K562 (cell line): Measurements from ENCODE around the gene RYK. TPM values are rescaled to one million over a fixed set of nuclear protein-coding genes. Genes with fewer than 3 reads are reported as not detected.

Experiments
- ATAC-seq: fragments of 200-7000 bp; cut with Tn5 transposase; 3 replicates; pipeline ENCODE4 v1.9.1; 2020; ENCODE audit warnings: moderate library complexity
- BruUV-seq: library from RNA; stranded (reverse); fragments of 400-500 nt; replicated peaks from 2 replicates; lab custom pipeline; 2021; lab: Mats Ljungman, UMichigan
- CTCF ChIA-PET: fragments of 300-600 bp; formaldehyde crosslinking; extraction: SDS; loops from one replicate; lab custom pipeline; 2021; ENCODE audit warnings: low intra/inter-chr PET ratio; lab: Yijun Ruan, JAX
- POLR2A ChIA-PET: fragments of 300-600, 350-650 bp; sonication (Branson Sonifier 250); formaldehyde crosslinking; extraction: SDS; loops from one replicate; lab custom pipeline; 2021; ENCODE audit warnings: antibody characterized with exemption, inconsistent platforms; lab: Yijun Ruan, JAX
- DNase-seq, 4 experiments: peaks; one replicate each; pipeline versions ENCODE4 v3.0.0 to v3.0.0-alpha.2; 2011 to 2018; ENCODE audit warnings: low spot score in 3 of 4, mixed read lengths in 3 of 4; ENCODE audit errors: extremely low read depth in 1 of 4
- FAIRE-seq: peaks from 2 replicates; lab custom pipeline; 2011; peaks lifted over from hg19 to GRCh38; lab: Jason Lieb, UNC
- H2AFZ ChIP-seq: 2 replicates; pipeline ENCODE4 v1.6.0; 2011; ENCODE audit warnings: low read depth, low read length, control low read depth, inconsistent platforms
- H3K27ac ChIP-seq: fragments of 200-600 bp; 3 replicates; pipeline ENCODE4 v1.8.0; 2011; ENCODE audit warnings: low read depth, mild to moderate bottlenecking, control low read depth, inconsistent platforms, low read length, moderate library complexity, mixed read lengths; ENCODE audit errors: extremely low read depth
- H3K27me3 ChIP-seq, 2 experiments: fragments of 300-600 bp in 1 of 2; 2 replicates in 1 of 2; 3 replicates in 1 of 2; pipeline versions ENCODE4 v1.6.0 to v1.8.0; 2011; ENCODE audit warnings: inconsistent platforms in 2 of 2, low read length in 2 of 2, mild to moderate bottlenecking in 1 of 2, mixed read lengths in 1 of 2, moderate library complexity in 1 of 2; ENCODE audit not compliant: control insufficient read depth in 2 of 2, insufficient read depth in 2 of 2
- H3K36me3 ChIP-seq: fragments of 300-600 bp; 3 replicates; pipeline ENCODE4 v1.8.0; 2011; ENCODE audit warnings: mild to moderate bottlenecking, low read length, inconsistent platforms; ENCODE audit not compliant: control insufficient read depth, insufficient read depth
- H3K4me1 ChIP-seq, 2 experiments: fragments of 200-600 bp in 1 of 2; replicated peaks in 1 of 2; 2 replicates in 1 of 2; 3 replicates in 1 of 2; pipeline versions ENCODE4 v1.5.1 to v1.8.0; 2011; ENCODE audit warnings: inconsistent platforms in 2 of 2, low read length in 2 of 2, mild to moderate bottlenecking in 1 of 2, mixed read lengths in 1 of 2, moderate library complexity in 1 of 2; ENCODE audit not compliant: control insufficient read depth in 2 of 2, insufficient read depth in 2 of 2
- H3K4me2 ChIP-seq: 2 replicates; pipeline ENCODE4 v1.6.1; 2011; ENCODE audit warnings: low read length, control low read depth, inconsistent platforms, mixed read lengths; ENCODE audit not compliant: insufficient read depth
- H3K4me3 ChIP-seq: fragments of 200-600 bp; sonication (generic), shearing (Covaris generic); 2 replicates; pipeline ENCODE4 v1.5.1; 2016; ENCODE audit warnings: control low read depth, inconsistent platforms
- H3K79me2 ChIP-seq: fragments of 200-600 bp; 3 replicates; pipeline ENCODE4 v1.8.0; 2011; ENCODE audit warnings: low read length, inconsistent platforms; ENCODE audit not compliant: control insufficient read depth, insufficient read depth
- H3K9ac ChIP-seq, 2 experiments: 2 replicates each; pipeline versions ENCODE4 v1.6.0 to v1.6.1; 2011; ENCODE audit warnings: low read depth in 2 of 2, low read length in 2 of 2, control low read depth in 1 of 2, inconsistent platforms in 1 of 2, mild to moderate bottlenecking in 1 of 2, mixed read lengths in 1 of 2; ENCODE audit not compliant: insufficient read depth in 1 of 2
- H3K9me1 ChIP-seq: one replicate; pipeline ENCODE4 v1.6.0; 2011; ENCODE audit warnings: inconsistent platforms, mild to moderate bottlenecking, low read length, moderate library complexity; ENCODE audit not compliant: control insufficient read depth, insufficient read depth
- H3K9me3 ChIP-seq: replicated peaks from 2 replicates; pipeline ENCODE4 v1.5.1; 2011; ENCODE audit warnings: low read depth, low read length, inconsistent platforms; ENCODE audit not compliant: control insufficient read depth, insufficient read depth
- H4K20me1 ChIP-seq: replicated peaks from 2 replicates; pipeline ENCODE4 v1.6.1; 2011; ENCODE audit warnings: low read length, inconsistent platforms, mixed read lengths; ENCODE audit not compliant: control insufficient read depth, insufficient read depth
- HCFC1 ChIP-seq: IDR thresholded peaks from 2 replicates; pipeline ENCODE4 v1.6.1; 2012; ENCODE audit warnings: low read depth, low read length, improper control_type of control experiment
- HDAC1 ChIP-seq, 2 experiments: fragments of 450-650 bp; IDR thresholded peaks; 2 replicates each; pipeline ENCODE4 v1.6.1; 2016 to 2017; ENCODE audit warnings: inconsistent platforms in 1 of 2, mild to moderate bottlenecking in 1 of 2, moderate library complexity in 1 of 2
- JUND ChIP-seq, 2 experiments: IDR thresholded peaks; 2 replicates in 1 of 2; 3 replicates in 1 of 2; pipeline ENCODE4 v1.6.1; 2011; ENCODE audit warnings: borderline replicate concordance in 2 of 2, low read depth in 2 of 2, low read length in 2 of 2, improper control_type of control experiment in 1 of 2, missing biosample characterization in 1 of 2, missing genetic modification characterization in 1 of 2, missing genetic modification reagents in 1 of 2
- PYGO2 ChIP-seq: fragments of 450-650 bp; IDR thresholded peaks from 2 replicates; pipeline ENCODE4 v1.6.1; 2016; ENCODE audit warnings: mild to moderate bottlenecking, missing genetic modification characterization, moderate library complexity, missing compliant biosample characterization
- STAT5A ChIP-seq: IDR thresholded peaks from 2 replicates; pipeline ENCODE4 v1.6.1; 2012; ENCODE audit warnings: low read length, inconsistent platforms, borderline replicate concordance
- ZNF347 ChIP-seq: fragments of 450-650 bp; formaldehyde crosslinking; IDR thresholded peaks from 2 replicates; pipeline ENCODE4 v1.4.0; 2020; ENCODE audit warnings: low read depth, mild to moderate bottlenecking, moderate library complexity
- ZNF518B ChIP-seq: fragments of 250-450 bp; sonication (Bioruptor Pico); IDR thresholded peaks from 2 replicates; pipeline ENCODE4 v1.5.0; 2021; ENCODE audit warnings: mild to moderate bottlenecking, moderate library complexity
- WGBS: fragments of 100-300 bp; shearing (Covaris generic); methylation state at CpG from one replicate; pipeline ENCODE4 v1.1.6; 2016; ENCODE audit warnings: low coverage, mixed read lengths; ENCODE audit not compliant: insufficient coverage; ENCODE audit errors: missing lambda C conversion rate; 5-methylcytosine and 5-hydroxymethylcytosine counted together
- in situ Hi-C: fragments of 300-500 bp; cut with MboI; formaldehyde crosslinking; loops from 4 replicates; pipeline ENCODE4 v1.15.0; 2018; ENCODE audit warnings: inconsistent platforms, mixed read lengths
- intact Hi-C: fragments of 100-400 bp; cut with micrococcal nuclease; formaldehyde crosslinking; loops from 2 replicates; pipeline ENCODE4 v1.14.2; 2022
- polyA plus RNA-seq, 8 experiments: library from polyadenylated mRNA; depleted of rRNA in 4 of 8; stranded (reverse) in 5 of 8; unstranded in 3 of 8; fragments of >200 nt; fragmentation: Nextera tagmentation in 2 of 8; fragmentation: Illumina TruSeq in 1 of 8; extraction: Ambion mirVana in 2 of 8; extraction: Trizol in 1 of 8; gene quantifications; 2 replicates each; pipeline versions ENCODE4 v1.2.1 to v1.2.3, GENCODE V29; 2011 to 2014; ENCODE audit warnings: inconsistent platforms in 1 of 8, missing spikeins in 1 of 8
- total RNA-seq, 7 experiments: library from RNA; depleted of rRNA in 6 of 7; stranded (reverse); fragments of >200 nt in 6 of 7; fragmentation: Illumina TruSeq in 2 of 7; extraction: Trizol in 2 of 7; gene quantifications; 2 replicates each; pipeline versions ENCODE4 v1.2.1 to v1.2.3, GENCODE V29; 2011 to 2021; ENCODE audit warnings: low replicate concordance in 1 of 7
- TF ChIP-seq, protein P1 (sequence below): sonication (generic); formaldehyde crosslinking; IDR thresholded peaks from 2 replicates; pipeline ENCODE4 v1.8.0; 2023; ENCODE audit warnings: missing genetic modification reagents, mild to moderate bottlenecking, borderline replicate concordance
- TF ChIP-seq, protein P2 (sequence below): fragments of 450-650 bp; IDR thresholded peaks from 2 replicates; pipeline ENCODE4 v1.6.1; 2016; ENCODE audit warnings: low read depth, mild to moderate bottlenecking, moderate library complexity
- TF ChIP-seq, protein P3 (sequence below): fragments of 450-650 bp; IDR thresholded peaks from 2 replicates; pipeline ENCODE4 v1.6.1; 2014; ENCODE audit warnings: low read depth, mild to moderate bottlenecking, moderate library complexity, borderline replicate concordance

RYK gene
- total and polyA plus RNA-seq, 9 of the 15 experiments (the other 6 are each of a cell fraction or from before 2014, with no cell fraction given): 4.2 to 29.5 (median 16.6) TPM

- no TSS peak for BruUV-seq
- Histone ChIP-seq H3K27me3 (no peaks in the 10 kb centered on the region), H3K4me2 (no peak overlapping the region), H4K20me1 (no peaks in the 10 kb centered on the region), H3K36me3 (peaks cover 8% of the 10 kb centered on the region; the same call in 1 of the 3 replicates), H3K4me1 (no peaks in the 10 kb centered on the region), H2AFZ (no peak overlapping the region), H3K9me1 (no peaks in the 10 kb centered on the region), H3K79me2 (no peaks in the 10 kb centered on the region), H3K4me3 (no peak overlapping the region), H3K9ac (no peak overlapping the region), H3K9me3 (no peaks in the 10 kb centered on the region), H3K27ac (no peak overlapping the region)
- CTCF ChIA-PET: no interaction called here
- intact Hi-C loops (no loop called here), in situ Hi-C loops (no loop called here)
- POLR2A ChIA-PET: no interaction called here
- WGBS: 38% methylated on average over 1 of the region's 2 CpGs
- FAIRE-seq (no peak), DNase-seq (no peak), ATAC-seq (no peak)
- TF ChIP-seq, protein P1, sequence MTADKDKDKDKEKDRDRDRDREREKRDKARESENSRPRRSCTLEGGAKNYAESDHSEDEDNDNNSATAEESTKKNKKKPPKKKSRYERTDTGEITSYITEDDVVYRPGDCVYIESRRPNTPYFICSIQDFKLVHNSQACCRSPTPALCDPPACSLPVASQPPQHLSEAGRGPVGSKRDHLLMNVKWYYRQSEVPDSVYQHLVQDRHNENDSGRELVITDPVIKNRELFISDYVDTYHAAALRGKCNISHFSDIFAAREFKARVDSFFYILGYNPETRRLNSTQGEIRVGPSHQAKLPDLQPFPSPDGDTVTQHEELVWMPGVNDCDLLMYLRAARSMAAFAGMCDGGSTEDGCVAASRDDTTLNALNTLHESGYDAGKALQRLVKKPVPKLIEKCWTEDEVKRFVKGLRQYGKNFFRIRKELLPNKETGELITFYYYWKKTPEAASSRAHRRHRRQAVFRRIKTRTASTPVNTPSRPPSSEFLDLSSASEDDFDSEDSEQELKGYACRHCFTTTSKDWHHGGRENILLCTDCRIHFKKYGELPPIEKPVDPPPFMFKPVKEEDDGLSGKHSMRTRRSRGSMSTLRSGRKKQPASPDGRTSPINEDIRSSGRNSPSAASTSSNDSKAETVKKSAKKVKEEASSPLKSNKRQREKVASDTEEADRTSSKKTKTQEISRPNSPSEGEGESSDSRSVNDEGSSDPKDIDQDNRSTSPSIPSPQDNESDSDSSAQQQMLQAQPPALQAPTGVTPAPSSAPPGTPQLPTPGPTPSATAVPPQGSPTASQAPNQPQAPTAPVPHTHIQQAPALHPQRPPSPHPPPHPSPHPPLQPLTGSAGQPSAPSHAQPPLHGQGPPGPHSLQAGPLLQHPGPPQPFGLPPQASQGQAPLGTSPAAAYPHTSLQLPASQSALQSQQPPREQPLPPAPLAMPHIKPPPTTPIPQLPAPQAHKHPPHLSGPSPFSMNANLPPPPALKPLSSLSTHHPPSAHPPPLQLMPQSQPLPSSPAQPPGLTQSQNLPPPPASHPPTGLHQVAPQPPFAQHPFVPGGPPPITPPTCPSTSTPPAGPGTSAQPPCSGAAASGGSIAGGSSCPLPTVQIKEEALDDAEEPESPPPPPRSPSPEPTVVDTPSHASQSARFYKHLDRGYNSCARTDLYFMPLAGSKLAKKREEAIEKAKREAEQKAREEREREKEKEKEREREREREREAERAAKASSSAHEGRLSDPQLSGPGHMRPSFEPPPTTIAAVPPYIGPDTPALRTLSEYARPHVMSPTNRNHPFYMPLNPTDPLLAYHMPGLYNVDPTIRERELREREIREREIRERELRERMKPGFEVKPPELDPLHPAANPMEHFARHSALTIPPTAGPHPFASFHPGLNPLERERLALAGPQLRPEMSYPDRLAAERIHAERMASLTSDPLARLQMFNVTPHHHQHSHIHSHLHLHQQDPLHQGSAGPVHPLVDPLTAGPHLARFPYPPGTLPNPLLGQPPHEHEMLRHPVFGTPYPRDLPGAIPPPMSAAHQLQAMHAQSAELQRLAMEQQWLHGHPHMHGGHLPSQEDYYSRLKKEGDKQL (CRISPR knock-in tag): no peak
- TF ChIP-seq ZNF518B (CRISPR knock-in tag) (no peak), PYGO2 (tag) (no peak), STAT5A (no peak), HCFC1 (no peak), JUND (IDR thresholded peaks at IDR 0.05; ENCODE audit: borderline replicate concordance, low read depth, low read length) (no peak), JUND (tag; IDR thresholded peaks at IDR 0.05; ENCODE audit: borderline replicate concordance, low read depth, low read length) (no peak), ZNF347 (CRISPR knock-in tag) (no peak), HDAC1 (IDR thresholded peaks at IDR 0.05) (no peak)
- TF ChIP-seq, protein P2, sequence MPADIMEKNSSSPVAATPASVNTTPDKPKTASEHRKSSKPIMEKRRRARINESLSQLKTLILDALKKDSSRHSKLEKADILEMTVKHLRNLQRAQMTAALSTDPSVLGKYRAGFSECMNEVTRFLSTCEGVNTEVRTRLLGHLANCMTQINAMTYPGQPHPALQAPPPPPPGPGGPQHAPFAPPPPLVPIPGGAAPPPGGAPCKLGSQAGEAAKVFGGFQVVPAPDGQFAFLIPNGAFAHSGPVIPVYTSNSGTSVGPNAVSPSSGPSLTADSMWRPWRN: no peak
- TF ChIP-seq, protein P3, sequence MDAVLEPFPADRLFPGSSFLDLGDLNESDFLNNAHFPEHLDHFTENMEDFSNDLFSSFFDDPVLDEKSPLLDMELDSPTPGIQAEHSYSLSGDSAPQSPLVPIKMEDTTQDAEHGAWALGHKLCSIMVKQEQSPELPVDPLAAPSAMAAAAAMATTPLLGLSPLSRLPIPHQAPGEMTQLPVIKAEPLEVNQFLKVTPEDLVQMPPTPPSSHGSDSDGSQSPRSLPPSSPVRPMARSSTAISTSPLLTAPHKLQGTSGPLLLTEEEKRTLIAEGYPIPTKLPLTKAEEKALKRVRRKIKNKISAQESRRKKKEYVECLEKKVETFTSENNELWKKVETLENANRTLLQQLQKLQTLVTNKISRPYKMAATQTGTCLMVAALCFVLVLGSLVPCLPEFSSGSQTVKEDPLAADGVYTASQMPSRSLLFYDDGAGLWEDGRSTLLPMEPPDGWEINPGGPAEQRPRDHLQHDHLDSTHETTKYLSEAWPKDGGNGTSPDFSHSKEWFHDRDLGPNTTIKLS: no peak
Observed at GRCh38 chr3:134150476-134150875, 100.2 kb downstream of the RYK start.
